HG03108 (cell line): ENCODE data around the gene MICB.
A peak's percentile ranks its signal among the peaks of the same experiment; 100 is the strongest.

ENCODE experiments used
- ATAC-seq: cut with Tn5 transposase; IDR thresholded peaks from one replicate; pipeline ENCODE4 v1.9.1; 2021; ENCODE audit warnings: moderate library complexity; ENCODE audit not compliant: unreplicated experiment

The MICB gene

GRCh38 chr6:31559606-31559957, 61.6 kb downstream of the MICB start:
- no peak for ATAC-seq

- ATAC-seq = peak; percentile 63
These were observed 62.2 kb downstream of the MICB start for GRCh38 chr6:31559958-31560696.

GRCh38 chr6:31560697-31561058, 62.7 kb downstream of the MICB start:
- no peak for ATAC-seq
